KBM-7 (cell line): Measurements from ENCODE around the gene OSBPL5.

Source experiments
- DNase-seq: peaks from one replicate; pipeline ENCODE4 v3.0.0-alpha.2; 2015
- in situ Hi-C: fragments of 300-500 bp; cut with MboI; formaldehyde crosslinking; loops from 2 replicates; pipeline ENCODE4 v1.14.3; 2020; ENCODE audit warnings: low sequenced_read_pairs, low pct_unique_long_range_greater_than_20kb, mixed read lengths

The OSBPL5 gene

DNA sequence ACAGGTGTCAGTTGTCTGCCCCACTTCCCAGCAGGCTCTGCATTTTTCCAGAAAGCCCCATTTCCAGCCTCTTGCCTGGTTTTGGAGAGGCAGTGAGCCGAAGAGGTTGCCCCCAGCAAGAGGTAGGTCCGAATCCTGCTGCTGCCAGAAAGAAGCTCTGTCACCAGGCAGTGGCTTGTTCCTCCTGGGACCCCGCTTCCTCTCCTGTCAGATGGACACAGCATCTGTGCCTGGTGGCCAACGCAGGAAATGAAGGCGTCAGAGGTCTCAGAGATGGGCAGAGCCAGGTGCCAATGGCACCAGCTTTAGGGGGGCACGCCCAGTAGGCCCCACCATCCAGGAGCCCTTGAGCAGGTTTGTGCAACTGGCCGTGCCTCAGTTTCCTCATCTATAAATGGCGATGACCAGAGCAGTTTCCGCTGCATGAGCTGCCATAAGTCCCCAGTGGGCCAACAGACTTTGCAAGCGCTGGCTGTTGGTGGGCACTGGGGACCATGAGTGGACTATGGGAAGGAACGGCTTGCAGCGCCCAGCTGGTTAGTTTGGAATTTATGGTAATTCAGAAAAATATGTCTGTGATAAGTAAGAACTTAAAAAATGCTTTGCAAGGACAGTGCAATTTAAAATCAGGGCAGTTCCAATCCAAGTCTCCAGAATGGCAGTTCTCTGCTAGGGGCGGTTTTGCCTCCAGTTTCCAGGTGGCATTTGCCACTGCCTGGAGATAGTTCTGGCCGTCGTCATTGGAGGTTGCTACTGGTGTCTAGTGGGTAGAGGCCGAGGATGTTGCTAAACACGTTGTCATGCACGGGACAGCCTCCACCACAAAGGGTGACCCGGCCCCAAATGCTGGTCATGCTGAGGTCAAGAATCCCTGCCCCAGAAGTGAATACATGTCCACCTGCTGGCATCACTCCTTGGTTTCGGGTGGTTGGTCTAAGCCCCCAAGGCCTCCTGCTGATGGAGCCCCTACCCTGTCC, 2.3 kb upstream of the OSBPL5 start:
- in situ Hi-C loops: no loop called here
- DNase-seq: no peak

DNA sequence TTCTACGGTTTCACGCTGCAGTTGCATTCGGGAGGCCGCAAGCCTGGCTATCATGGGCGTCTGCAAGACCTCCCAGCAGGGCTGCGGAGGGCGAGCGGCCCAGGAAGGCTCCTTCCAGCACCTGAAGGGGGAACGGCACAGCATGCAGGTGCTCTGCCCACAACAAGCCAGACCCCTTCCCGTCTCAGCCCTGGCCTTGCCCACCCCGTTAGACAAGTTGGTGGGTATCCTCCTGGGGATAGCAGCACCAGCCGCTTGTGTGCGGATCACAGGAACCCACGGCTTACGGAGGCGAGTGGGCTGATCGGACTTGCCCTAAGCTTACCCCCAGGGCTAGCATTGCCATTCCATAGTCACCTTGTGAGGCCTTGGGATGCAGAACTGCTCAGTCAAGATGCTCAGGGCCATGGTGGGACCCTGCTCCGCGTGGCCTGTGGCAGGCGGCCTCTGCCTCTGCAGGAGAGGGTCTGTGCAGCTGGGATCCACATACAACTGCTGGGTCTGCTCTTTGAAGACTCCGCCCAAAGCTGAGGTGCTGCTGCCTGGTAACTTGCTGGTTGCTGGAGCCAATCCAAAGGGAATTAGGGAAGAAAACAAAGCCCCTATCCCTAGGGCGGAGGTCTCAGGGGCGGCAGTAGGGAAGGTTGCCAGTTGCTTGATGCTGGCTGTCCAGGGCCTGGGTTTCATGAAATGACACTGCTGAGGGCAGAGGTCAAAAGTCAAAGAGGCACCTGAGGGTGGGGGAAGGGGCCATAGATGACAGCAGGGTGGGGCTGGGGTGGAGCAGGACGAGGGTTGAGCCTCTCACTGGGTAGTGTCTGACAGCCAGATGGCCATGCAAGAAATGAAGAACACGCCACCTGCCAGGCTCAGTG, 1.4 kb upstream of the OSBPL5 start:
- in situ Hi-C loops: no loop called here
- no peak for DNase-seq

DNA sequence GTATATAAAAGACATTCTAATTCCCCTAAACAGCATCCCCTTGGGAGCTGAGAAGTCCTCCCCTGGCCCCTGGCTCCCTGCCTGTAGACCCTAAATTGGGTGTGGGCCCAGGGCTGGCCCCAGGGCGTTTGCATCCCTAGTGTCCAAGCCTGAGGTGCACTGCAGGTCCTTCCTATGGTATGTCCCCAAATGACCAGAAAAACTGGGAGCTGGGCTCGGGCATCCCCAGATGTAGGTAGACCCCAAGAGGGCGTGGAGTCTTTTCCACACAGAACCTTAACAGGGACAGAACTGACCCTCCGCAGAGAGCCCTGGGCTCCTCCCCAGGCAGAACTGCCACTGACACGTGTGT, 782 bp upstream of the OSBPL5 start:
- DNase-seq: no peak
- in situ Hi-C loops: no loop called here

DNA sequence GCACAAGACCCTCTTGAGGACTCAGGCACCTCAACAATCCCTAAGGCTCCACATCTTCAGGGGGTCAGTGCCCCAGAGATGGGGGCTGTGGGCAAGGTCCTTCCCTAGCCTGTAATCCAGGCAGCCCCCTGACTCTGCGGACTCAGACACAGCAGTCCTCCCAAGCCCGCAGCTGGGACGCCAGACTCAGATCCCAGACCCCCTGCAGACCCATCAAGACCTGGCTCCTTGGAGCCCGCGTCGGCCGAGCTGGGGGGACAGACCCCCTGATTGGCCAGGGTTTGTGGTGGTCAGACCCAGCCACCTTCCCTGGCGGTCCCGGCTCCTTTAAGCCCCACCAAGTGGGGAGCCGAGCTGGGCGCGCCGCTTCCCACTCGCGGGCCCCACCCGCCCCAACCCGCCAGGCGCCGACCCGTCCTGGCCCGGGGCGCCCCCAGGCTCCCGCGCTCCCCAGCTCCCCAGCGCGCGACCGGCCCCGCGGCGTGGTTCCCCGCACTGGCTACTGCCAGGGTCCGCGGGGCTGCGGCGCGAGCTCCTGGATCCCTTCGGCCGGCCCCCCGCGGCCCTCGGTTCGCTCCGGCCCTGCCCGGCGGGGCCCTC, 458 bp downstream of the OSBPL5 start:
- DNase-seq: peak; percentile 19
- in situ Hi-C loops: no loop called here

DNA sequence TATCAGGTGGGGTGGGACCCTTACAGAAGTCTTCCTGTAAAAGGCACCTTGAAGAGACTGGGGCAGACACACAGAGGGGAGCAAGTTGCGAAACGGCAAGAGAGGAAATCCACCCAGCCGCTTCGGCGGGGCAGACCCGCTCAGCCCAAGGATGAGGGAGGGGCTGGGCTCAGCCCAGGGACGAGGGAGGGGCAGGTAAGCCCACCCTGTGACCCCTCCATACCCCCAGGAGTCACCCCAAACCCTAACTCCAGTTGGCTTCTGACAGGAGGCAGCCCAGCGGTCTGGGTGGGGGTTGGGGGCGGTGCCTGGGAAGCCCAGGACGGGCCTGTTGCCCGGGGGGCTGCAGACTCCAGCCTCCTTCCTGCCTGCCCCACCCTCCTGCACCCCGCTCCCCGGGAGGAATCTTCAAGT, 965 bp downstream of the OSBPL5 start:
- peak; percentile 28 for DNase-seq
- in situ Hi-C loops: no loop called here

DNA sequence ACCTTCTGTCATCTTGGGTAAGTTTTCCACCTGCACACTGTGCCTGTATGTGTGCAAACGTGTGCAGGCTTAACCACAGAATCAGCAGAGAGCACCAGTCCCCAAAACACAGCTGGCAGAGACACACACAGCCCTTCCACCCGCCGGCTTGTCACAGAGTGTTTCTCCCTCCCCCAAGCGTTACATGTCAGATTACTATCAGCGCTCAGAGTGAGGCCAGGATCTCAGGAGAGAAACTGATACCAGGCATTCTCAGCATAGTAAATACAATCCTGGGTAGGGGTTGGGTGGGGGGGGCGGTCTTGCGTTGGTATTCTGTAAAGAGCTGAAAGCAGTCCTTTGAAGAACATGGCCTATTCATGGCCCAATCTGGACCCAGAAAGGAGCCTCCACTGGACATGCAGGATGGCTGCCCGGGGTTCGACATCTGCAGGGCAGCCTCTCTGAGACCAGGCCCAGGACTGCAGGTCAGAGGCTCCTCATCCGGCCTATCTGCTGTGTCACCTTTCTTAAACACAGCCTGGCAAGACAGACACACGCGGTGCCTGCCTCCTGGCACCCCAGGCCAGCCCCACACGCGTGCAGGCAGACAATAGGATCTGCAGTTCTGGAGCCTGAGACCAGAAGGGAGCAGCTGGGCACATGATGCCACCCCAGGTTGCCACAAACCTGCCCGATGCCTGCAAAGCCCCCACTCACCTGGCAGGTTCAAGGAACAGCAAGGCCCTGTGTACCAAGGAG, 1.7 kb downstream of the OSBPL5 start:
- DNase-seq: peak; percentile 14
- in situ Hi-C loops: no loop called here

DNA sequence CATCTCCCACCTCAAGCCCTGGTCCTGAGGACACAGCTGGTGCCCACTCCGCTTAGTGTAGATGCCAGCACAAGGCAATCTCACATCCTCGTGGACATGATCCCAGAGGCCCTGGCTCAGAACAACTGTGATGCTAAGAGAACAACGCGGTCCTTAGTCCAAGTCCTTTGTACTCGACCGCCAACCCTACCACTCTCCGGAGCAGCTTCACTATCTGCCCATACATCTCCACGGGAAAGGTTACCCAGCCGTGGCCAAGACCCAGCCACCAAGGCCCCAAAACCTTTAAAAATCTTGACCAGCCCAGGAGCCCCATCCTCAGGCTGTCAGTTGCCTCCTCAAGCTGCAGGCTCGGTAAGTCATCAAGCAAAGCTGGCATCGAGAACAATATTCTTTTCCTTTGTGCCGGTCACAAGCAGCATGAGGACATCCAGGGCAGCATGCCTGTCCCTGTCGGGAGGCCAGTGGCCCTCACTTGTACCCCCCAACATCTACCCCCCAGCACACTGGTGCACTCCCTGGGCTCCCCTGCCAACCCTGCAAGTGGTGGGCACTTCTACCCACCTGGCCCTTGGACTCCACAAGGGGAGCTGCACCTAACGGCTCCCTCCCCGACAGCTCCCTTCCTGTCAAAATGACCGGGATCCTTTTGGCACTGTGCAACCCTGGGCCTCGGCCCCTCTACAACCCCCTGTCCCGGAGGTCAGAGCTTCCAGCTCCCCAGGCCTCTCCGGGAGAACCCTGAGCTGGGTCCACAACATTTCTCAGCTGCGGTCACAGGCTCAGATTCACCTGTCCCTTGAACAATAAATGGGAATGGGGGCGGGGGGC, 2.5 kb downstream of the OSBPL5 start:
- in situ Hi-C loops: no loop called here
- DNase-seq: no peak

DNA sequence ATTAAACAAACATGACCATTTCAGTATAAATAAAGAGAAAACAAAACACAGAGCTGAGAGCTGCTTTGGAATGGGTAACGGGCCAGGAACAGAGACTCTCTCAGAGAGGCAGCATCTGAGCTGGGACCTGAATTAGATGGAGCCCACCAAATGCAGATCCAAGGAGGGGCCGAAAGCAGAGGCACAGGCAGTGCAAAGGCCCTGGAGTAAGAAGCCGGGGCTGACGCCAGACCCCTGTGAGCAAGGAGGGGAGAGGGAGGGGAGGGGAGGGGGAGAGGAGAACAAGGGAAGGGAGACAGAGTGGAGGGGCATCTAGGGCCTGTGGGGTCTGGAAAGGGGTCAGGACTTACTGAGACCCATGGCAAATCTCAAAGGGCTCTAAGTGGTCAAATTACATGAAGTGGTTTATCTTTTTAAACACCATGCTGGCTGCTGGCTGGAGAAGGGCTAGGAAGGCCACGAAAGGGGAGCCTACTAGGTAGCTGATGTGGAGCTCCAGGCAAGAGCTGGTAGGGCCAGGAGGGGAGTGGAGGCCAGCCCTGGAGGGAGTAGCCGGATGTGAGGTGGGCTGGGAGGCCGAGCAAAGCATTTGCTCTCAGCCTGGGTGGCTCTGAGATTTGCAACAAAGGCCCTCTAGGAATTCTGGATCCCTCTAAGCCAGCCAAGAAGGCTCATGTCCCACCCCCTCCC, 3.2 kb downstream of the OSBPL5 start:
- in situ Hi-C loops: no loop called here
- no peak for DNase-seq

DNA sequence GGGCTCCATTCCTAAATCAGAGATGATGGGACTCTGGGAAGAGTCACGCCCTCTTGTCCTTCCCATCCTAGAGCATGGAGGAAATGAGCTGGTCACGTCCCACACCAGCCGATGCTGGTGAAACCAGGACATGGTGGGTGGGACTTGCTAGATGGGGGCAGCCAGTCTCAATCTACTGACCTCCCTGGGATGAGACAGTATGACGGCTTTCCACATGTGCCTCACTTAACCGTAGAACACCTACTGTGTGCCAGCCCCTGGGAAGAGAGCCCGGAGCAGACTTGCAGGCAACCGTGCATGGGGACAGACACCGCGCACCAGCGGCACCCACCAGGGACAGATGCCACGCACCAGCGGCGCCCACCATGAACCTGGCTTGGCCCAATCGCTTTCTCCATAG, 3.8 kb downstream of the OSBPL5 start:
- no peak for DNase-seq
- in situ Hi-C loops: no loop called here

DNA sequence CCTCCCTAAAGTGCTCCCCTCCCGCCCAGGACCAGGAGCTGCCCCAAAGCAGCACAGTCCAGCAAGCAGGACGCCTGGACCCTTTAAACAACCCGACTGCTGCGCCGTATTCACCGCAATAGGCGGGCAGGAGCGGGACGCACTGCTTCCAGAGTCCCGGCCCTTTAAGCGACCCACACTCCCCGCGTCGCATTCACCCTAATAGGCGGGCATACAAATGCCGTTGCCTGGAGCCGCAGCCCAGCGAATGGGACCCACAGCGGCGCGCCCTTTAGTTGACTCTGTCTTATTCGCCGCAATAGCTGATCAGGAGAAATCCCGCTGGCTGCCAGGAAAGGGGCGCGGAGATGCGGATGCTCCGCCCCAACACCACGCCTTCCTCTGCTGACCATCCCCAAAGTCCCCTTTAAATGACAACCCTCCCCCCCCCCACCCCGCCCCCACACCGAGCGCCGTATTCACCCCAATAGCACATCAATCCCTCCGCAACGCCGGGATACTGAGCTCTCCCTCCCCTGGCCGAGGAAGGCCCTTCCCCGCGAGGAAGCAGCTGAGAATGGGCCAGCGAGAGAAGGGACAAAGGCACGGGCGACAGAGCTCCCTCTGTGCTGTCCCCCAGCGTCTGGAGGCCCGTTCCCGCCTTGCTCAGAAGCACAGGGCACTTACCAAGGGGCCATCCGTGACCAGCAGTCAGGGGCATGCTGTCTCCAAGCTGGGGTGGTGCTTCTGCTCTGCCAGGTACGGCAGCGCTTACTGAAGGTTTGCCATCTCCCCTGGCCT, 4.7 kb downstream of the OSBPL5 start:
- no peak for DNase-seq
- in situ Hi-C loops: no loop called here

DNA sequence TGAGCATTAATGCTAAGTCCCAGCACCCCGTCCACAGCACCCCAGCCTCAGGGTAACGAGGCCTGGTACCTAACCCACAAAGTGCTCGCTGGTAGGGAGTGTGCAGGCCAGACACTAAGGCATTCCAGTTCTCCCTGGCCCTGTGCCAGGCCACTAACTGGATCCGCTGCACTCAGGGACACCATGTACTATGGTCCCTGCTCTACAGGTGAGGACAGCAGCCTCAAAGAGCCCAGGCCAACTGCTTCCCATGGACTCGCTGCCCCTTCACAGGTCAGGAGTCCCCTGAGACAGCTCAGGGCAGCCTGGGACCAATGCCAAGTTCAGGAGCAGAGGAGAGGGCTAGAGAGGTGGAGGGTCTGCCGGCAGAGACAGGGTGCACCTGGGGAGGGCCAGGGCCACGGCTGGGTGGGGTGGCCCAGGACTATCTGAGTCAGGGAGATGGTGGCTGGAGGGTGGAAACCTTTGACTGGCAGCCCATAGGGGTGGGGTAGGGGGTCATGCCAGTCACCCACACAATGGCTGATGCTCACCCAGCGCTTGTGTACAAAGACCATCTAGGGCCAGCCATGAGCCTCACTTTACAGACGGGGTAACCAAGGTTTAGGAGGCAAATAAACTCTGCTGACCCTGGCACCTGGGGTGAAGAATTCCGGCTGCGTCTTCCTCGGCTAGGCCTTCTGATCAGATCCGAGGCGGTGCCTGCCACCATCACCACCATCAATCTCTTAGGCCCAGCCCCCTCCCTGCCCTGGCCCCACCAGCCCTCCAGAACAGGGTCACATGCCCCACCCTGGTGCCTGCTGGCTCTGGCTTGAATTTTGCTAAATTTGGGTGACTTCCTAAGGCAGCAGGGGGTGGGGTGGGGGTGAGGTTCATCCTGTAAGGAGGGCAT, 5.6 kb downstream of the OSBPL5 start:
- no peak for DNase-seq

DNA sequence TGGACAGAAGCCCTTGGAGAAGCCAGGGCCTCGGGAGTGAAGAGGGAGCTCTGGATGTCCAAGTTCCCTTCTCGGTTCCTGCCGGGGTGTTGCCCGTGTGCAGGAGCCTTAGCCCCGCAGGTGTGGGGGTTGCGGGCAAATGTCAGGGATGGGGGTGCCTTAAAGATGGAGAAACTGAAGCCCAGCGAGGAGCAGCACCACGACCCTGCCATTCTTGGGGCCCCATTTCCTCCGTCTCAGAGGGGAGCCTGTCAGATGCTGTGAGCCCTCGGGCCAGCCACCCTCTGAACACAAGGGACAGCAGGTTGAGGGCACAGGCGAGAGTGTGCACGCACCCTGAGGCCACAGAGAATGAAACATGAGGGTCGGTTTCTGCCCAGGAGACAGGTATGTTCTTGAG, 6.3 kb downstream of the OSBPL5 start:
- in situ Hi-C loops: no loop called here
- no peak for DNase-seq

More for the DNA sequence above, 5.6 kb downstream of the OSBPL5 start:
- in situ Hi-C loops: no loop called here

DNA sequence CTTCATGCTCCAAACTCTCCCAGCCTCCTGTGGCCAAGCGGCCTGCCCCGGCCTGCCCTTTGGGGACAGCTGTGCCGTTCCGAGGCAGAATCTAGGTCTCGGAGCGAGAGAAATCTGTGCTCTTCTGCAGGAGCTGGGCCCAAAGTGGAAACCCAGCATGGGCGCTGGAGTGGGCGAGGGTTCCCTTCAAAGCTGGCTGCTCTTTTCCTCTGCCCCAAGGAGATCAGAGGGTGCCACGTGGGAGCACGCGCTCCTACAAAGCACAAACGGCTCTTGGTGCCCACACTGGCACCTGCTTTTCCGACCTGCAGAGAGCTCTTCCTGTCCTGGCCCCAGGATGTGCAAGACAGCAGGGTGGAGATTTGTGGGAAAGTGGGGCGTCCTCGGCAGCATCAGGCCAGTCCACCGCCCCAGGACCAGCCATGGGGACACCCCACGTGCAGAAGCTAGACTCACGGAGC, 6.9 kb downstream of the OSBPL5 start:
- no peak for DNase-seq
- in situ Hi-C loops: no loop called here

DNA sequence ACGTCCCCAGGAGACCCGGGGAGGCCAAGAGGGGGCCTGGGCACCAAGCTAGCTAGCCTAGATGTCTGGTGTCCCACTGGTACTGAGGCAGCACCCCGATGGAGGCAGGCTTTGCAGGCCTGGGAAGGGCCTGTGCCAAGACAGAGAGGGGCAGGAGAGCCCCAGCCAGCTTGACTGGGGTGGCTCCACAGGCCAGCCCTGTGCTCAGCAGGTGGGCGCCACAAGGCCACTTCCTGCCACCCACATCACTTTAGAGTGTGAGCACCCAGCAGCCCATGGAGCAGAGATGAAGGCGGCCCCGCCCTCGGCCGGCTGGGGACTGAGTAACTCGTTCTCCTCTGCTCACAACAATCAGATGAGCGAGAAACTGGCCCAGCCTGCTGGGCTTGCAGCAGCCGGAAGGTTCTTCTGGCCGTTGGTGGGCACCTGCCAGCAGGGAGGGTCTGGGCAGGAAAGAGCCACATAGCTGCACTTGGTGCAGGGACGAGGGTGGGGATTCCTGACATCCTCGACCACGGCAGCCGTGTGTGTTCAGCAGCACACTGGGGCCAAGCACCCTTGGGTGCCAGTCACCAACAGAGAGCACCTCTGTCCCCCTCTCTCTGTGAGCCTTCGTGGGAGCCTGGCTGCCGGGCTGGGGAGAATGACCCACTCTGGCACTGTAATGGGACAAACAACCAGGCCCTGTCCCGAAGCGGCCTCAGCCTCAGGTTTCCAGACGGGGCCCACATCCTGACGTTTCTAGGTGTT, 7.6 kb downstream of the OSBPL5 start:
- no peak for DNase-seq
- in situ Hi-C loops: no loop called here

DNA sequence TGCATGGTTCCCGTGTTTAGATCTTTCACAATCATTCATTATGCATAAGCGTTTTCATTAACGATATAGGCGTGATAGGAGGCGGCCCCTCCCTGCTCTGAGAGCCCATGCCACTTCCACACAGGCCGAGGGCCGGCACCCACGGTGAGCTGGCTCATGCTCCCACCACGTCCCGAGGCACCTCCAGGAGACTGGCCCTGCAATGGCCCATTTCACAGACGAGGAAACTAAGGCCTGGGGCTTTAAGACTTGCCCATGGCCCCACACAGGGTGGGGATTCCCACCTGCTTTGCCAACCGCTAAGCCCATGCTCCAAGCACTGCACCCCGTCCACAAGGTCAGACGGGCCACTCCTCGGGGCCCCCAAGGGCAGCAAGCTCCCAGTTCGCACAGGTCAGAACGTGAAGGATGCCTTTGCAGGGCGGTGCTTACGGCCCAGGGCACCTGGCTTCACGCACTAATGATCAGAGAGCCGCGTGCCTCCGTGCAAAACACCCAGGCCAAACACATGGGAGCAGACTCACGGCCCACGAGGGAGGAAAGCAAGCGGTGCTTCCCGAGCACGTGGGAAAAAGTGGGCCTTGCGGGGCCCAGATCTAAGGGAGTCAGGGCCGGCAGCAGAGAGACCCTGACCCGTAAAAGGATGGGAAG, 8.3 kb downstream of the OSBPL5 start:
- in situ Hi-C loops: no loop called here
- DNase-seq: no peak
